ENCODE measurements around the gene MCRIP1. TPM values are rescaled to one million over a fixed set of nuclear protein-coding genes. Genes with fewer than 3 reads are reported as not detected.
A peak's percentile ranks its signal among the peaks of the same experiment; 100 is the strongest.

Gene MCRIP1
- polyA plus RNA-seq, 1 of the 3 experiments (the other 2 are of a cell fraction) = 156 TPM

DNA sequence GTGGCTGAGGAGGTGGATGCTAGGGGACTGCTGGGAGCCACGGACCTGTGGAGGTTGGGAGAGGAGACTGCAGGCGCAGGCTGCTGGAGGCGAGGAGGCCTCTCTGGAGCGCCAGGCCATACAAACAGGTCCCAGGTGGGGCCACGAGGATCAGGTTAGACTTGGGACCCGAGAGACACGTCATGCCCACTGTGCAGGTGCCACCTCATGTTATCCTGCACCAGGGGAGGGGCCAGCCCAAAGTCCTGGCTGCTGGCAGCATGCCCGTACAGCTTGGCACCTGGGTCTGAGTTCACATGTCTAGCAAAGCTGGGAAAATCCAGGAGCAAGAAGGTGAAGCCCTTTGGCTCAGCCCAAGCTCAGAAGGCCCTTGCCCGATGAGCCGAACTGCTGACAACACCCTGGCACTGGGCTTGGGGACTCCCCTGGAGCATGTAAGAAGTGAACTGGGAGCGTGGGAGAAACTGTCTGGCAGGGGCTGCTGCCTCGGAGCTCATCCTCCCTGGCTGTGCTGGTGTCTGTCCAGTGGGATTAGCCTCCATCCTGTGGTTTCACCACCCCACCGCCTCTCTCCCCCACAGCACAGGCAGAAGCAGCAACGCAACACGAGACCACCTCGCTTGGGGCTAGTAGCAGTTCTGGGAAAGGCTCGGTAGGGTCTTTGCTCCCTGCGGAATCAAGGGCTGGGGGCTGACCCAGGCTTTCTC is 32.8 kb upstream of the MCRIP1 start:
- Histone ChIP-seq H3K4me3 (ENCODE audit: low read depth in 2 of 2, low read length in 1 of 2) (no peak overlapping the region), H3K9ac (no peak overlapping the region), H3K4me1 (ENCODE audit: control insufficient read depth in 1 of 2, insufficient read depth in 2 of 2, low read depth in 1 of 2, low read length in 1 of 2) (peaks cover 28 to 63% of the 10 kb centered on the region in 2 experiments; a peak in 3 of 4 replicates), H3K9me2 (no peaks in the 10 kb centered on the region), H3K27ac (ENCODE audit: low read depth in 2 of 2, low read length in 1 of 2) (peak overlapping the region; percentile 86 to 95), H3K9me3 (no peaks in the 10 kb centered on the region), H3K27me3 (ENCODE audit: insufficient read depth) (no peaks in the 10 kb centered on the region), H3K36me3 (replicated peaks in 1 of 2; ENCODE audit: control insufficient read depth in 1 of 2, insufficient read depth in 2 of 2, low read length in 1 of 2) (peaks cover 38 to 54% of the 10 kb centered on the region in 2 experiments), H3K79me2 (ENCODE audit: insufficient read depth) (peaks cover 80% of the 10 kb centered on the region), H3F3A (replicated peaks; ENCODE audit: insufficient read depth) (peaks cover 72% of the 10 kb centered on the region), H2AFZ (ENCODE audit: low read depth) (no peak overlapping the region), H3K4me2 (no peak overlapping the region), H4K20me1 (ENCODE audit: insufficient read depth) (peaks cover 55% of the 10 kb centered on the region)
- CTCF ChIA-PET = interaction anchor here (0.7 to 5.1 kb wide), 10 partner anchors 14 to 164 kb away, joined by 3 to 32 read pairs (median 4); partner anchors contain the start of genes MAFG and NOTUM
- peak; percentile 23 for DNase-seq
- TF ChIP-seq POLR2AphosphoS5 (IDR thresholded peaks at IDR 0.05; ENCODE audit: low read depth, low read length) (peak; percentile 58; the same call in 1 of the 2 replicates), EP300 (IDR thresholded peaks at IDR 0.05; ENCODE audit: borderline replicate concordance in 1 of 2, low read depth in 1 of 2, low read length in 1 of 2) (no peak), RFX5 (IDR thresholded peaks at IDR 0.05; ENCODE audit: low read length) (no peak), NFIC (IDR thresholded peaks at IDR 0.05; ENCODE audit: borderline replicate concordance) (peak; percentile 22; the same call in 1 of the 2 replicates), SIN3A (IDR thresholded peaks at IDR 0.05; ENCODE audit: borderline replicate concordance, low read depth, low read length) (no peak; the same call in 1 of the 2 replicates), FOSL2 (IDR thresholded peaks at IDR 0.05; ENCODE audit: borderline replicate concordance, low read depth) (no peak), CHD2 (IDR thresholded peaks at IDR 0.05; ENCODE audit: low read length, partially characterized antibody) (no peak), RXRA (IDR thresholded peaks at IDR 0.05; ENCODE audit: borderline replicate concordance, low read depth) (no peak), TEAD4 (IDR thresholded peaks at IDR 0.05; ENCODE audit: borderline replicate concordance, insufficient read depth) (no peak), RAD21 (IDR thresholded peaks at IDR 0.05; ENCODE audit: low read length) (no peak), TCF12 (IDR thresholded peaks at IDR 0.05) (no peak), RCOR1 (IDR thresholded peaks at IDR 0.05; ENCODE audit: low read length) (no peak), NRF1 (IDR thresholded peaks at IDR 0.05; ENCODE audit: low read depth, low read length) (no peak), JUND (IDR thresholded peaks at IDR 0.05) (no peak)
- TF ChIP-seq, protein P1, sequence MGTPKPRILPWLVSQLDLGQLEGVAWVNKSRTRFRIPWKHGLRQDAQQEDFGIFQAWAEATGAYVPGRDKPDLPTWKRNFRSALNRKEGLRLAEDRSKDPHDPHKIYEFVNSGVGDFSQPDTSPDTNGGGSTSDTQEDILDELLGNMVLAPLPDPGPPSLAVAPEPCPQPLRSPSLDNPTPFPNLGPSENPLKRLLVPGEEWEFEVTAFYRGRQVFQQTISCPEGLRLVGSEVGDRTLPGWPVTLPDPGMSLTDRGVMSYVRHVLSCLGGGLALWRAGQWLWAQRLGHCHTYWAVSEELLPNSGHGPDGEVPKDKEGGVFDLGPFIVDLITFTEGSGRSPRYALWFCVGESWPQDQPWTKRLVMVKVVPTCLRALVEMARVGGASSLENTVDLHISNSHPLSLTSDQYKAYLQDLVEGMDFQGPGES (IDR thresholded peaks at IDR 0.05; ENCODE audit: low read depth, low read length) = no peak
- TF ChIP-seq, protein P2, sequence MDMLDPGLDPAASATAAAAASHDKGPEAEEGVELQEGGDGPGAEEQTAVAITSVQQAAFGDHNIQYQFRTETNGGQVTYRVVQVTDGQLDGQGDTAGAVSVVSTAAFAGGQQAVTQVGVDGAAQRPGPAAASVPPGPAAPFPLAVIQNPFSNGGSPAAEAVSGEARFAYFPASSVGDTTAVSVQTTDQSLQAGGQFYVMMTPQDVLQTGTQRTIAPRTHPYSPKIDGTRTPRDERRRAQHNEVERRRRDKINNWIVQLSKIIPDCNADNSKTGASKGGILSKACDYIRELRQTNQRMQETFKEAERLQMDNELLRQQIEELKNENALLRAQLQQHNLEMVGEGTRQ (IDR thresholded peaks at IDR 0.05; ENCODE audit: borderline replicate concordance, low read depth, low read length) = no peak
- 85% methylated on average over 13 of the region's 18 CpGs for WGBS (ENCODE audit: low lambda C conversion rate)
- POLR2A ChIA-PET = interaction anchor here (0.5 to 2.2 kb wide), 15 partner anchors 8 to 245 kb away, joined by 3 to 13 read pairs (median 4); partner anchors contain the start of genes MCRIP1 and SLC25A10
